ENCODE measurements around the gene CBX1. TPM values are rescaled to one million over a fixed set of nuclear protein-coding genes. Genes with fewer than 3 reads are reported as not detected.

CBX1 gene
- total RNA-seq, 4 donors from 2014 or later: 21.0 to 46.7 (median 24.7) TPM

GRCh38 chr17:48044851-48045250 is 56.4 kb downstream of the CBX1 start:
- peak overlapping the region; percentile 97 to 100 (median 98) for H3K27ac ChIP-seq
- 83 to 100% methylated on average over 3 to 4 of the region's 4 CpGs for WGBS, 2 donors

DNA sequence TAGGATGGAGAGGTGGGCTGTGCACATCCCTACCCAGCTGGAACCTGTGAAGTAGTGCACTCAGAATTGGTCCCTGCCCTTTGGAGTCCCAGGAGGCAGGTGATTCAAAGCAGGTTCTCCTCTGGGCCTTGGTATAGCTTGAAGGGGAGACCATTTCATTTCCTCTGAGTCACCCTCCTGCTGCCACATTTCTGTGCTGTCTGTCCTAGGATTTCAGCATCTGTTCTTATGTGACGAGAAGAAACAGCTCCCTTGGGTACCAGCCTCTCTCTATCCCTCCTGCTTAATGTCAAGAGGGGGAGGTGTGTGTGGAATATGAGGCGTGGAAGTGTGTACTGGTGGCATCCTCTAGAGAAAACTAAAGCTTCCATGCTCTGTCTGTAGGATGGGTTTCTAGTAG is 58.1 kb downstream of the CBX1 start:
- WGBS, 2 donors: 30% methylated on average over 1 of the region's 2 CpGs; no CpG with 5 or more reads in 1 of the 2 donors
- H3K9me3 ChIP-seq: no peaks in the 10 kb centered on the region
- intact Hi-C loops (cut with DNase I): no loop called here
- no peak for DNase-seq
- H3K27ac ChIP-seq: no peak overlapping the region
- H3K4me3 ChIP-seq: no peak overlapping the region
- no peaks in the 10 kb centered on the region for H3K36me3 ChIP-seq
- H3K27me3 ChIP-seq: no peaks in the 10 kb centered on the region
- H3K4me1 ChIP-seq: peaks cover 22 to 31% (median 23%) of the 10 kb centered on the region in 3 donors
- TF ChIP-seq CTCF (IDR thresholded peaks at IDR 0.05): no peak

More at GRCh38 chr17:48044851-48045250, 56.4 kb downstream of the CBX1 start:
- no peaks in the 10 kb centered on the region for H3K27me3 ChIP-seq
- no peaks in the 10 kb centered on the region for H3K9me3 ChIP-seq
- intact Hi-C loops (cut with DNase I): no loop called here
- TF ChIP-seq CTCF (IDR thresholded peaks at IDR 0.05): no peak
- TF ChIP-seq POLR2A (IDR thresholded peaks at IDR 0.05): no peak
- H3K4me3 ChIP-seq: no peak overlapping the region
- no peaks in the 10 kb centered on the region for H3K36me3 ChIP-seq
- DNase-seq: no peak
- H3K4me1 ChIP-seq: peaks cover 23 to 37% (median 33%) of the 10 kb centered on the region in 3 donors

GRCh38 chr17:48038687-48039086 is 62.6 kb downstream of the CBX1 start:
- H3K27ac ChIP-seq: no peak overlapping the region
- TF ChIP-seq CTCF (IDR thresholded peaks at IDR 0.05): no peak
- TF ChIP-seq POLR2A (IDR thresholded peaks at IDR 0.05): no peak
- DNase-seq: no peak
- intact Hi-C loops (cut with DNase I): no loop called here
- WGBS, 2 donors: 62 to 81% methylated on average over 2 of the region's 2 CpGs
- no peaks in the 10 kb centered on the region for H3K27me3 ChIP-seq
- no peaks in the 10 kb centered on the region for H3K9me3 ChIP-seq
- no peak overlapping the region for H3K4me3 ChIP-seq
- H3K36me3 ChIP-seq: no peaks in the 10 kb centered on the region
- H3K4me1 ChIP-seq: peaks cover 6 to 18% (median 9%) of the 10 kb centered on the region in 3 donors

DNA sequence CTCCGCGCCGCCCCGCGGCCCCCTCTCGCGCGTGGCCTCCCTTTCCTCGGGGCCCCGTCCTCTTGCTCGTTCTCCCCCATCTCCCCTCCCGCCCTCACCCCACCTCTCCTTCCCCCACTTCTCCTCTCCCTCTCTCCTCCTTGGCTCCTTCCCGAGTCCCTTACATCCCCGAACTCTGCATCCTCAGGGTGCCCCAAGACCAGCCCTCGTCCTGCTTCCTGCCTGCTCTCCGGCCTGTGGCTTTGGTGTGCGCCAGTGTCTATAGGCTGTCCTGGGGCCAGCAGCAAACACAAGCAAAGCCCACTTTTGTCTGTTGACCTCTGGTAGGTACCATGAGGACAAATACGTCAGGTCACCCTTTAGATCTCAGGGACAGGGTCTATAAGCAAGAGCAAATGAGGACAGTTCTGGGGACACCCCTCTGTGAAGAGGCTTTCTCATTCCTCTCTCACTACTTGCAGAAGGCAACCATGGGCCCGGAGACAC is 63.4 kb downstream of the CBX1 start:
- H3K36me3 ChIP-seq: no peaks in the 10 kb centered on the region
- intact Hi-C loops (cut with DNase I): no loop called here
- WGBS, 2 donors: 0 to 23% methylated on average over 4 to 6 of the region's 19 CpGs
- no peak for DNase-seq
- no peaks in the 10 kb centered on the region for H3K27me3 ChIP-seq
- H3K9me3 ChIP-seq: no peaks in the 10 kb centered on the region
- H3K4me1 ChIP-seq: peaks cover 6 to 18% (median 9%) of the 10 kb centered on the region in 3 donors
- H3K27ac ChIP-seq: peak overlapping the region; percentile 46 to 79 (median 68)
- H3K4me3 ChIP-seq: peak overlapping the region in 3 of 4 donors; percentile 66 to 69 (median 66)
- no peak for TF ChIP-seq CTCF (IDR thresholded peaks at IDR 0.05)

GRCh38 chr17:48037036-48037837 is 64.0 kb downstream of the CBX1 start, which contains the start of gene COPZ2:
Gene COPZ2, minus strand, starts transcription at chr17:48037797. Its CDS starts 20 bp downstream, at chr17:48037777.
- intact Hi-C loops (cut with DNase I): no loop called here

More at GRCh38 chr17:48037036-48037837, 64.0 kb downstream of the CBX1 start, which contains the start of gene COPZ2:
- TF ChIP-seq POLR2A (IDR thresholded peaks at IDR 0.05) (peak in 1 of 4 donors; percentile 15), CTCF (IDR thresholded peaks at IDR 0.05) (peak; percentile 10 to 72 (median 46))
- no peak for DNase-seq
- H3K27me3 ChIP-seq: no peaks in the 10 kb centered on the region
- WGBS, 2 donors: 7% methylated on average over 3 of the region's 73 CpGs; no CpG with 5 or more reads in 1 of the 2 donors
- peak within 1 kb of the TSS; percentile 50 to 69 (median 66) for H3K4me3 ChIP-seq
- H3K36me3 ChIP-seq: no peaks in the 10 kb centered on the region
- no peaks in the 10 kb centered on the region for H3K9me3 ChIP-seq
- peaks cover 6 to 18% (median 9%) of the 10 kb centered on the region in 3 donors for H3K4me1 ChIP-seq
- H3K27ac ChIP-seq: peak within 1 kb of the TSS; percentile 59 to 79 (median 77)

All from esophagus squamous epithelium (tissue), 5 donors.